Measurements from ENCODE around the gene HNRNPUL1. TPM values are rescaled to one million over a fixed set of nuclear protein-coding genes. Genes with fewer than 3 reads are reported as not detected.

HNRNPUL1 gene
- total RNA-seq, 1 experiment from 2014 or later, result 187 TPM

GRCh38 chr19:41307090-41307875 is 43.1 kb downstream of the HNRNPUL1 start:
- DNase-seq (ENCODE audit: low read depth), result no peak

- no peak for DNase-seq (ENCODE audit: low read depth)
Observed at GRCh38 chr19:41307954-41308449, 43.8 kb downstream of the HNRNPUL1 start.

- DNase-seq (ENCODE audit: low read depth), result peak; percentile 79
Observed at GRCh38 chr19:41308450-41309179, 44.4 kb downstream of the HNRNPUL1 start.

DNA sequence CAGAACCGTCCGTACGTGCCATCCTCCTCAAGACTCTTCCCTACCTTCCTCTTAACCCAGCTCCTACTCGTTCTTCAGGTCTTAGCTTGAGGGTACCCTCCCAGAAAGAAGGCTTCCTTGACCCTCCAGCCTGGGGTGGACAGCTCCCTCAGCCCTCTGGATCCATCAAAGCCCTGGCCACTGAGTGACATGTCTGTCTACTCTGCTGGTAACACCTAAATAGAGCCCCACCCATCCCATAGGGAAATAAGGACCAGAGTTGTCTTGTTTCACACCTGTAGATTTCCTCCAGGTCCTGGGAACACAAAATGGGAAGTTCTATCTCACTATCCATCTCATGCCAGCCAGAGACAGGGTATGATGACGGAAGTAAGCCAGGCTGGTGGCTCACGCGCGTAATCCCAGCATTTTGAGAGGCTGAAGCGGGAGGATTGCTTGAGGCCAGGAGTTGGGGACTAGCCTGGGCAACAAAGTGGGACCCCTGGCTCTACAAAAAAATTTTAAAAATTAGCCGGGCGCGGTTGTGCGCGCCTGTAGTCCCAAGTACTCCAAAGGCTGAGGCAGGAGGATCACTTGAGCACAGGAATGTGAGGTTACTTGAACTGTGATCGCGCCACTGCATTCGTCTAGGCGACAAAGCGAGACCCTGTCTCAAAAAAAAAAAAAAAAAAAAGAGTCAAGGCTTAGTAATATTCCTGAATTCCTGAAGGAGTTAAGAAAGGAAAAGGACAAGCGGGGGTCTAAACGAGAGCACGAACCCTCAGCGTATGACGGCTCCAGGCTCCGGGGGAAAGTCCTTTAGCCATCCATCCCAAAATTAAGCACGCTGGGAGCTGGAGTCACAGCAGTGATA is 45.2 kb downstream of the HNRNPUL1 start:
- no peak for DNase-seq (ENCODE audit: low read depth)

- peak; percentile 78 for DNase-seq (ENCODE audit: low read depth)
Observed at GRCh38 chr19:41310033-41310831, 46.1 kb downstream of the HNRNPUL1 start, which contains the start of gene CCDC97. Gene CCDC97 (plus strand): TSS chr19:41310172. CDS start chr19:41310311, 139 bp downstream.

DNA sequence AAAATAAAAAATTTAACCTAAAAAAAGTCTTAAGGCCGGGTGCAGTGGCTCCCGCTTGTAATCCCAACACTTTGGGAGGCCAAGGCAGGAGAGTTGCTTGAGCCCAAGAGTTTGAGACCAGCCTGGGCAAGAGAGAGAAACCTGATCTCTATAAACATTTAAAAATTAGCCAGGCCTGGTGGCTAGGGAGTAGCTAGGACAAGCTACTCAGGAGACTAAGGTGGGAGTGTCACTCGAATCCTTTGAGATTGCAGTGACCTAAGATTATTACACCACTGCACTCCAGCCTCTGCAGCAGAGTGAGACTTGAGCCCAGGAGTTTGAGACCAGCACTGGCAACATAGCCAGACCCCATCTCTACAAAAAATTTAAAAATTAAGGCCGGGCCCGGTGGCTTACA is 46.9 kb downstream of the HNRNPUL1 start:
- DNase-seq (ENCODE audit: low read depth), result no peak

DNA sequence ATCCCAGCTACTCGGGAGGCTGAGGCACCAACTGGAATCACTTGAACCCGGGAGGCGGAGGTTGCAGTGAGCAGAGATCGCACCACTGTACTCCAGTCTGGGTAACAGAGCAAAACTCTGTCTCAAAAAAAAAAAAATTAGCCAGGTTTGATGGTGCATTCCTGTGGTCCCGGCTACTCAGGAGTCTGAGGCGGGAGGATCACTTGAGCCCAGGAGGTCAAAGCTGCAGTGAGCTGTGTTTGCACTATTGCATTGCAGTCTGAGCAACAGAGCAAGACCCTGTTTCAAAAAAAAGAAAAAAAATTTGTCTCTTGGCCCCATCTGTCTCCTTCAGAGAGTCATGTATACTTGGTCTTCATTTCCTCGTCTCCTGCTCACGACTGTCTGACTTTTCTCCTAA is 47.4 kb downstream of the HNRNPUL1 start:
- no peak for DNase-seq (ENCODE audit: low read depth)

GRCh38 chr19:41316306-41316920 is 52.2 kb downstream of the HNRNPUL1 start:
- no peak for DNase-seq (ENCODE audit: low read depth)

DNA sequence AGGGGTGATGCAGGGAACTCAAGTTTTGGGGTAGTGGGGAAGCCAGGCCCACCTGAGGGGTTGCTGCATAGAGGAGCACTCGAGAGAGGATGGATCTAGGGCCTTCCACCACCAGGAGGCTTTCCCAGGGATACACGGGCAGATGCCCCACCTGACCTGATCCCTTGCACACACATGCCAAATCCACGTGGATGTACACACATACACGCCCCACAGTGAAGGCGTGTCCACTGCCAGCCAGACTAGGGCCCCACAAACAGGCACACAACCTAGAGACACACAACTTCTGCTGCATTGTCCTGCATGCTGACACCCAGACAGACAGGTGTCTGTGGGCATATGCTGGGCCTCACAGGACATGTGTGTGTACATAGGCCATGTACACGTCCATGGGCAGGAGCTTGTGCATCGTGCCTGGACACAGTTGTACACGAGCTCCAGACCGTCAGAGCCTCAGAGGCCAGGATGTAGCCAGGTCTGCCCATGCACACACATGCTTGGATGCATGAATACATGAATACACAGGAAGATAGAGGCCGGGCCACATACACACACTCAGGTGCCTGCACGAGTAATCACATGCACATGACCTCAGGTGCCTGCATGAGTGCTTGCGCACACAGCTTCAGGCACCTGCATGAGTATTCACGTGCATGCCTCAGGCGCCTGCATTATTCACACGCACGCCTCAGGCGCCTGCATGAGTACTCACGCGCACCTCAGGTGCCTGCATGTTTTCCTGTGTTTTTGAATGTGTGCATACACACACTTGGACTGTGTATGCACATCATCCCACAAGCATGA is 54.7 kb downstream of the HNRNPUL1 start:
- no peak for DNase-seq (ENCODE audit: low read depth)

DNA sequence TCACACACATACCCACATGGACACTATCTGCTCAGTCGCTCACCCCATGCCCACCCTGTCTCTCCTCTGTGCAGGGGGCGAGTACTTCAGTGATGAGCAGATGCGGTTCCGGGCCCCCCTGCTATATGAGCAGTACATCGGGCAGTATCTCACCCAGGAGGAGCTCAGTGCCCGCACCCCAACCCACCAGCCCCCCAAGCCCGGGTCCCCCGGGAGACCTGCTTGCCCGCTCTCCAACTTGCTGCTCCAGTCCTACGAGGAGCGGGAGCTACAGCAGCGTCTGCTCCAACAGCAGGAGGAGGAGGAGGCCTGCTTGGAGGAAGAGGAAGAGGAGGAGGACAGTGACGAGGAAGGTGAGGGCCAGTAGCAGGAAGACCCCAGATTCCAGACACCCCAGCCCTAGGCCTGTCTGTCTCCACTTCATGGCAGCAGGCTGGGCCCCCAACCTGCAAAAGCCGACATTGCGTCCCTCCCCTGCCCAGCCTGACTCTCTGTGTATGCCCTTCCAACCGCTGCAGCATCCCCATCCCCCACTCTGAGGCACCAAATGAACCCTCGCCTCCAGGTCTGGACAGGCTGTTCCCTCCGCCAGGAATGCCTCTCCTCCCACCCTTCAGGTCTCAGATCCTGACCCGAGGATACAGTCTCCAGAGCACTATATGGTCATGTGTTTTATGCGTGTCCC is 55.5 kb downstream of the HNRNPUL1 start:
- no peak for DNase-seq (ENCODE audit: low read depth)

GRCh38 chr19:41320185-41320518 is 56.0 kb downstream of the HNRNPUL1 start:
- no peak for DNase-seq (ENCODE audit: low read depth)

- no peak for DNase-seq (ENCODE audit: low read depth)
Observed at GRCh38 chr19:41320568-41320967, 56.4 kb downstream of the HNRNPUL1 start.

DNA sequence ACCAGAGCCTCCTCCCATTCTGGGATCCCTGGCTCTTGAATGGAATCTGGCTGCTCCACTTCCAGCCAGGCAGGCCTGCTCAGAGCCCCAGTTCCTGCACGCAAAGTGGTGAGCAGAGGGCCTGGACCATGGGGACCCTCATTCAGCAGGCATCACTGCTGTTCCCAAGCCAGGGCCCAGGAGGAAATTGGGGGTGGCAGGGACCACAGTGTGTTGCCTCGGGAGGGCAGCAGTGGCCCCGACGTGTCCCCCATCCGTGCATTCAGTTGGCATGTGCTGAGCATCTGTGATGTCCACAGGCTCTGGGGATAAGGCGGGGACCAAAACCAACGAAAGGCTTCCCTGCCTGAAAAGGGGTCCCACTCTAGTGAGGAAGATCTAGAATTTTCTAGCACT is 57.0 kb downstream of the HNRNPUL1 start:
- DNase-seq (ENCODE audit: low read depth), result no peak

GRCh38 chr19:41321600-41322270 is 57.6 kb downstream of the HNRNPUL1 start:
- DNase-seq (ENCODE audit: low read depth), result peak; percentile 91

- DNase-seq (ENCODE audit: low read depth), result no peak
Observed at GRCh38 chr19:41322451-41322850, 58.3 kb downstream of the HNRNPUL1 start.

DNA sequence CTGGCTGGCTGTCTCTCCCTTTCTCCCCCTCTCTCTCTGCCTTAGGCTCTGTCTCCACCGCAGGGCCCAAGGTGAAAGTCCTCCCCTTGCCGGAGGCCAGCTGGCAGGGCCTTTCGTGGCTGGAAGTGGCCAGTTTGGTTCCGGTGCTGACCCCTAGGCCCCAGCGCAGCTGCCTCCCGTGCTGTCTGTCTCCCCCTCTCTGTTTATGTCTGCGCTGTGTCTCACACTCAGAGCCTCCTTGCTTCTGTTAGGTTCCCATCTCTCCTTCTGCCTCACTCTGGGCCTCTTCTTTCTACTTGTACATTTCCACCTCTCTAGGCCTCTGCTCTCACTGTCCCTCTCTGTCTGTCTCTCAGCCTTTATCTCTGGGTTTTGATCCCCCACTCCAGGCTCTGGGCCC is 58.9 kb downstream of the HNRNPUL1 start:
- no peak for DNase-seq (ENCODE audit: low read depth)

GRCh38 chr19:41323430-41324125 is 59.4 kb downstream of the HNRNPUL1 start:
- DNase-seq (ENCODE audit: low read depth), result peak; percentile 94

DNA sequence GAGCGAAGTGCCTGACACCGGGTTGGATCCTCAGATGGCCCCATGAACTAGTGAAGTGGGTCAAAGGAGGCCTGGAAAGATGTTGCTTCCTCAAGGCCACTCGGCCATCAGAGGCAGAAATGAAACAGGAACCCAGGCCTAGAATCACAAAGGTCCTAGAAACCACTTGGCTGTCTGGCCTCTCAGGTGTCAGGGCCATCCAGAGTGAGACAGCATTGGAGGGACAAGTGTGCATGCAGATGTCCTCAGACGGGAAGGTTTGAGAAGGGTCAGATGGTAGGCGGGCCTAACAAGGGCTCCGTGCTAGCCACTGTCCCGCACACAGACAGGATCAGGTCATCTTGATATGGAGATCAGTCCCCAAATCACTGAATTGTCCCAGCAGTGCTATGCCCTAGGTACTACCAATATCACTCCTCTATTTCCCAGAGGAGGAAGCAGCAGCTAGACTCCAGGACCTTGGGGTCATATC is 60.1 kb downstream of the HNRNPUL1 start:
- DNase-seq (ENCODE audit: low read depth), result no peak

Data from HT1080 (cell line).